HG03175 (cell line): ENCODE results near the gene CCDC154.

Source experiments
- ATAC-seq: cut with Tn5 transposase; IDR thresholded peaks from one replicate; pipeline ENCODE4 v1.9.1; 2021; ENCODE audit warnings: mild to moderate bottlenecking, moderate library complexity; ENCODE audit not compliant: unreplicated experiment

CCDC154 gene

DNA sequence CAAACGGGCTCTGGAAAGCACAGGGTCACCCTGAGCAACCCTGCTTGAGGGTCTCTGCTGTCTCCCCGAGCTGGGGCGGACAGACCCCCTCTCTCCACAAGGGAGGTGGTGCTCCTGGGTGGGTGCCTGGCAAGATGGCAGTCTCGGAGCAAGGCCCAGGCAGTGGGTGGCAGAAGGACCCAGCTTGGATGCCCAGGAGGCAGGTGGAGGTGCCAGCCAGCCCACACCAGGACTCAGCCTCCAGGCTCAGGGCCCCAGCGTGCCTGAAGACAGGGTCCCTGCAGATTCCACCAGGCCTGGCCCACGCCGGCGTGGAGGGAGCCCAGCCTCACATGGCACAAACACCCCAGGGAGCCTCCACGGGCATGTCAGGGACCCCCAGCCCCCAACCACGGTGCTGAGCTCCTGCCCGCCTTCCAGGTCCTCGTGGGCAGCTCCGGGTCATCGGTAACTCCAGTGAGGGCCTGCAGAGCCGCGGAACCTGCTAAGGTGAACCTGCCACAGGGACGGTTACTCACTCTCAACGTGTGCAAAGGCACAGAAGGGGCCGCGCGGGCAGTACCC, 50.7 kb downstream of the CCDC154 start:
- ATAC-seq = no peak

DNA sequence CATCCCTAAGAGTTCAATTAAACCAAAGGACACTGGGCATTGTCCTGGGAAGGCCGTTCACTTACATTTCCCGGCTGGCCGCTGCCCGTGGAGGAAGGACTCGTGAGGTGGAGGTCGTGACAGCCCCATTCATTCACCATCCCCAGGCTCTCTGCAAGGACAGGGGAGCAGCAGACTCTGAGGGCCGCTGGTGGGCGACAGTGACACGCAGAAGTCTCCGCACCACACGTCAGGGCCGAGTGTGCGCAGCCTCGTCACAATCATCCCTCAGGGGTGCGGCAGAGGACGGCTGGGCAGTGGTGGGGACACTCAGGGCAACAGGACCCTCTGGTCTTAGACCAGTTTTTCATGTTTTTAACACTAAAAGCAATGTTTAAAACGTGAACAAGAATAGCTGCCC, 51.5 kb downstream of the CCDC154 start:
- no peak for ATAC-seq

GRCh38 chr16:1390239-1390779, 54.0 kb downstream of the CCDC154 start:
- ATAC-seq = no peak

GRCh38 chr16:1389762-1390161, 54.6 kb downstream of the CCDC154 start:
- ATAC-seq = no peak

- ATAC-seq = no peak
These were observed 57.0 kb downstream of the CCDC154 start for GRCh38 chr16:1387331-1387730.

- ATAC-seq = no peak
These were observed 59.1 kb downstream of the CCDC154 start for GRCh38 chr16:1385232-1385631.
